Panc1 (cell line): ENCODE results near the gene LIPA.
"Not testable (repeated sequence)": the region's sequence is repeated elsewhere in the genome, so short reads cannot be mapped to it uniquely, and the experiment has no call there.

ENCODE experiments used
- POLR2AphosphoS5 ChIP-seq: IDR thresholded peaks from 2 replicates; pipeline ENCODE4 v1.6.1; 2012; ENCODE audit warnings: mild to moderate bottlenecking, low read depth, low read length, moderate library complexity
- TF ChIP-seq, protein P1 (sequence below): fragments of 450-650 bp; IDR thresholded peaks from 2 replicates; pipeline ENCODE4 v1.5.1; 2017; ENCODE audit warnings: mild to moderate bottlenecking

- TF ChIP-seq, protein P1, sequence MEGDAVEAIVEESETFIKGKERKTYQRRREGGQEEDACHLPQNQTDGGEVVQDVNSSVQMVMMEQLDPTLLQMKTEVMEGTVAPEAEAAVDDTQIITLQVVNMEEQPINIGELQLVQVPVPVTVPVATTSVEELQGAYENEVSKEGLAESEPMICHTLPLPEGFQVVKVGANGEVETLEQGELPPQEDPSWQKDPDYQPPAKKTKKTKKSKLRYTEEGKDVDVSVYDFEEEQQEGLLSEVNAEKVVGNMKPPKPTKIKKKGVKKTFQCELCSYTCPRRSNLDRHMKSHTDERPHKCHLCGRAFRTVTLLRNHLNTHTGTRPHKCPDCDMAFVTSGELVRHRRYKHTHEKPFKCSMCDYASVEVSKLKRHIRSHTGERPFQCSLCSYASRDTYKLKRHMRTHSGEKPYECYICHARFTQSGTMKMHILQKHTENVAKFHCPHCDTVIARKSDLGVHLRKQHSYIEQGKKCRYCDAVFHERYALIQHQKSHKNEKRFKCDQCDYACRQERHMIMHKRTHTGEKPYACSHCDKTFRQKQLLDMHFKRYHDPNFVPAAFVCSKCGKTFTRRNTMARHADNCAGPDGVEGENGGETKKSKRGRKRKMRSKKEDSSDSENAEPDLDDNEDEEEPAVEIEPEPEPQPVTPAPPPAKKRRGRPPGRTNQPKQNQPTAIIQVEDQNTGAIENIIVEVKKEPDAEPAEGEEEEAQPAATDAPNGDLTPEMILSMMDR, result not testable (repeated sequence)
- not testable (repeated sequence) for TF ChIP-seq POLR2AphosphoS5
Measured at GRCh38 chr10:89285303-89285702, 33.7 kb upstream of the LIPA start.
